Measurements from ENCODE around the gene ZNF469. TPM values are rescaled to one million over a fixed set of nuclear protein-coding genes. Genes with fewer than 3 reads are reported as not detected.

The ZNF469 gene
- total RNA-seq, 4 donors from 2014 or later, result 0.24 to 0.55 (median 0.41) TPM

DNA sequence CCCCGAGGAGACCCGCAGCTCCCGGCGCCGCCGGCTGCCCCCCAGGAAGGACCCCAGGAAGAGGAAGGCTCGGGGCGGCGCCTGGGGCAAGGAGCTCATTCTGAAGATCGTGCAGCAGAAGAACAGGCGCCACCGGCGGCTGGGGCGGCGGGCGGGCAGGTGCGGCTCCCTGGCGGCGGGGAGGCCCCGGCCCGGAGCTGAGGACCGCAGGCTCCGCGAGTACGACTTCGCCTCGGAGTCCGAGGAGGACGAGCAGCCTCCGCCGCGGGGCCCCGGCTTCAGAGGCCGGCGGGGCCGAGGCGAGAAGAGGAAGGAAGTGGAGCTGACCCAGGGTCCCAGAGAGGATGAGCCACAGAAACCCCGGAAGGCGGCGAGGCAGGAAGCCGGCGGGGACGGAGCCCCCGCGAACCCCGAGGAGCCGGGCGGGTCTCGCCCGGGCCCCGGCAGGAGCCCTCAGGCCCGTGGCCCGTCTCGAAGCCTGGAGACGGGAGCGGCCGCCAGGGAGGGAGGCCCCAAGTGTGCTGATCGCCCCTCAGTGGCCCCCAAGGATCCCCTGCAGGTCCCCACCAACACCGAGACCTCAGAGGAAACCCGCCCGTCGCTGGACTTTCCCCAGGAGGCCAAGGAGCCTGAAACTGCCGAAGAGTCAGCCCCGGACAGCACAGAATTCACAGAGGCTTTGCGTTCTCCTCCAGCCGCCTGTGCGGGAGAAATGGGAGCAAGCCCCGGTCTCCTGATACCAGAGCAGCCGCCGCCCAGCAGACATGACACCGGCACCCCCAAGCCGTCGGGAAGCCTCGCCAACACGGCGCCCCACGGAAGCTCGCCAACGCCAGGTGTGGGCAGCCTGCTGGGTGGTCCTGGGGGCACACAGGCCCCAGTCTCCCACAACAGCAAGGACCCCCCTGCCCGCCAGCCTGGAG lies 48.0 kb downstream of the ZNF469 start:
- H3K4me1 ChIP-seq, result peaks cover 25% of the 10 kb centered on the region

GRCh38 chr16:88431651-88432050 lies 48.9 kb downstream of the ZNF469 start:
- no peak for TF ChIP-seq POLR2A (IDR thresholded peaks at IDR 0.05)
- TF ChIP-seq POLR2AphosphoS5 (IDR thresholded peaks at IDR 0.05), result no peak
- TF ChIP-seq, protein P1, sequence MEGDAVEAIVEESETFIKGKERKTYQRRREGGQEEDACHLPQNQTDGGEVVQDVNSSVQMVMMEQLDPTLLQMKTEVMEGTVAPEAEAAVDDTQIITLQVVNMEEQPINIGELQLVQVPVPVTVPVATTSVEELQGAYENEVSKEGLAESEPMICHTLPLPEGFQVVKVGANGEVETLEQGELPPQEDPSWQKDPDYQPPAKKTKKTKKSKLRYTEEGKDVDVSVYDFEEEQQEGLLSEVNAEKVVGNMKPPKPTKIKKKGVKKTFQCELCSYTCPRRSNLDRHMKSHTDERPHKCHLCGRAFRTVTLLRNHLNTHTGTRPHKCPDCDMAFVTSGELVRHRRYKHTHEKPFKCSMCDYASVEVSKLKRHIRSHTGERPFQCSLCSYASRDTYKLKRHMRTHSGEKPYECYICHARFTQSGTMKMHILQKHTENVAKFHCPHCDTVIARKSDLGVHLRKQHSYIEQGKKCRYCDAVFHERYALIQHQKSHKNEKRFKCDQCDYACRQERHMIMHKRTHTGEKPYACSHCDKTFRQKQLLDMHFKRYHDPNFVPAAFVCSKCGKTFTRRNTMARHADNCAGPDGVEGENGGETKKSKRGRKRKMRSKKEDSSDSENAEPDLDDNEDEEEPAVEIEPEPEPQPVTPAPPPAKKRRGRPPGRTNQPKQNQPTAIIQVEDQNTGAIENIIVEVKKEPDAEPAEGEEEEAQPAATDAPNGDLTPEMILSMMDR (IDR thresholded peaks at IDR 0.05), result no peak
- no peak for TF ChIP-seq EP300 (IDR thresholded peaks at IDR 0.05)
- no peaks in the 10 kb centered on the region for H3K9me3 ChIP-seq
- peaks cover 25% of the 10 kb centered on the region for H3K4me1 ChIP-seq
- H3K27ac ChIP-seq, result no peak overlapping the region
- WGBS, result 89% methylated on average over 3 of the region's 22 CpGs
- H3K27me3 ChIP-seq, result peaks cover 45% of the 10 kb centered on the region
- H3K36me3 ChIP-seq, result no peaks in the 10 kb centered on the region
- H3K4me3 ChIP-seq, result no peak overlapping the region
- no peak for DNase-seq (ENCODE audit: low spot score in 2 of 2)

More for the DNA sequence above, 48.0 kb downstream of the ZNF469 start:
- TF ChIP-seq POLR2AphosphoS5 (IDR thresholded peaks at IDR 0.05) (no peak), EP300 (IDR thresholded peaks at IDR 0.05) (no peak), POLR2A (IDR thresholded peaks at IDR 0.05) (no peak)
- TF ChIP-seq, protein P1 (IDR thresholded peaks at IDR 0.05), result no peak
- Histone ChIP-seq H3K27ac (no peak overlapping the region), H3K9me3 (no peaks in the 10 kb centered on the region), H3K4me3 (peak overlapping the region; percentile 53), H3K36me3 (no peaks in the 10 kb centered on the region), H3K27me3 (peaks cover 45% of the 10 kb centered on the region)
- DNase-seq (ENCODE audit: low spot score in 2 of 2), result no peak
- 3% methylated on average over 6 of the region's 80 CpGs for WGBS

GRCh38 chr16:88432174-88432573 lies 49.4 kb downstream of the ZNF469 start:
- no peak overlapping the region for H3K27ac ChIP-seq
- H3K36me3 ChIP-seq, result no peaks in the 10 kb centered on the region
- 89% methylated on average over 4 of the region's 22 CpGs for WGBS
- no peaks in the 10 kb centered on the region for H3K9me3 ChIP-seq
- H3K4me3 ChIP-seq, result no peak overlapping the region
- peaks cover 45% of the 10 kb centered on the region for H3K27me3 ChIP-seq
- H3K4me1 ChIP-seq, result peaks cover 29% of the 10 kb centered on the region
- TF ChIP-seq EP300 (IDR thresholded peaks at IDR 0.05), result no peak
- no peak for TF ChIP-seq POLR2AphosphoS5 (IDR thresholded peaks at IDR 0.05)
- TF ChIP-seq POLR2A (IDR thresholded peaks at IDR 0.05), result no peak
- no peak for DNase-seq (ENCODE audit: low spot score in 2 of 2)

Other genes starting within 250 kb of the ZNF469 start
- gene ZFPM1, start 70.3 kb downstream of the ZNF469 start, total RNA-seq, result 1 to 10 TPM; 4.2 to 9.3 (median 5.1) TPM
- gene ZC3H18, start 187.4 kb downstream of the ZNF469 start, total RNA-seq, result 10 to 100 TPM; 15.7 to 20.8 (median 20.3) TPM

Data from suprapubic skin (tissue), 4 donors.